Measurements from ENCODE around the gene NLK.

Gene NLK

GRCh38 chr17:28225271-28225670 is 182.8 kb downstream of the NLK start:
- peak overlapping the region; percentile 45 for H3K27ac ChIP-seq (replicated peaks; ENCODE audit: low read length)
- peak overlapping the region; percentile 42 for H3K18ac ChIP-seq (ENCODE audit: low read length)
- H3K4me1 ChIP-seq (ENCODE audit: control insufficient read depth in 2 of 2, insufficient read depth in 1 of 2, low read depth in 1 of 2, low read length in 2 of 2), result peaks cover 11 to 15% of the 10 kb centered on the region in 2 donors
- no CpG with 5 or more reads among the region's 3 CpGs for WGBS, 2 donors (ENCODE audit: extremely low coverage in 2 of 2, insufficient read length in 2 of 2, insufficient replicate concordance in 1 of 2)
- H4K91ac ChIP-seq (ENCODE audit: low read depth, low read length, poor library complexity), result no peak overlapping the region
- no peak overlapping the region for H2BK15ac ChIP-seq (ENCODE audit: low read length)
- H4K8ac ChIP-seq (ENCODE audit: low read depth, low read length), result no peak overlapping the region
- H2BK120ac ChIP-seq (ENCODE audit: low read depth, low read length), result no peak overlapping the region
- H3K27me3 ChIP-seq (ENCODE audit: control insufficient read depth in 3 of 3, insufficient read depth in 3 of 3, low read depth in 1 of 3, low read length in 3 of 3), result peaks cover 0 to 24% (median 0%) of the 10 kb centered on the region in 3 experiments
- no peak overlapping the region for H2BK12ac ChIP-seq (ENCODE audit: low read length)
- H3K4me2 ChIP-seq (ENCODE audit: insufficient read depth, low read length, poor library complexity, severe bottlenecking), result no peak overlapping the region
- H2BK5ac ChIP-seq (ENCODE audit: low read length), result no peak overlapping the region
- DNase-seq (ENCODE audit: low spot score), result no peak
- H3K4ac ChIP-seq (ENCODE audit: low read length), result no peak overlapping the region
- no peak overlapping the region for H3K23ac ChIP-seq (ENCODE audit: low read depth, low read length, poor library complexity)
- H2AK5ac ChIP-seq (ENCODE audit: low read depth, low read length), result no peak overlapping the region
- H3K4me3 ChIP-seq (ENCODE audit: low read length in 2 of 2), result no peak overlapping the region
- H3K9me3 ChIP-seq (replicated peaks in 1 of 2; ENCODE audit: control insufficient read depth in 2 of 2, insufficient read depth in 1 of 2, low read depth in 1 of 2, low read length in 2 of 2), result peaks cover 0 to 6% of the 10 kb centered on the region in 2 donors
- H3K9ac ChIP-seq (ENCODE audit: low read depth, low read length, poor library complexity), result no peak overlapping the region
- H3K36me3 ChIP-seq (replicated peaks in 1 of 2; ENCODE audit: control insufficient read depth in 2 of 2, insufficient read depth in 2 of 2, low read length in 2 of 2), result no peaks in the 10 kb centered on the region
- no peaks in the 10 kb centered on the region for H3K79me1 ChIP-seq (ENCODE audit: low read depth, low read length)
- H3K14ac ChIP-seq (ENCODE audit: low read length), result peak overlapping the region; percentile 31
- no peak overlapping the region for H2AFZ ChIP-seq (ENCODE audit: low read length)

DNA sequence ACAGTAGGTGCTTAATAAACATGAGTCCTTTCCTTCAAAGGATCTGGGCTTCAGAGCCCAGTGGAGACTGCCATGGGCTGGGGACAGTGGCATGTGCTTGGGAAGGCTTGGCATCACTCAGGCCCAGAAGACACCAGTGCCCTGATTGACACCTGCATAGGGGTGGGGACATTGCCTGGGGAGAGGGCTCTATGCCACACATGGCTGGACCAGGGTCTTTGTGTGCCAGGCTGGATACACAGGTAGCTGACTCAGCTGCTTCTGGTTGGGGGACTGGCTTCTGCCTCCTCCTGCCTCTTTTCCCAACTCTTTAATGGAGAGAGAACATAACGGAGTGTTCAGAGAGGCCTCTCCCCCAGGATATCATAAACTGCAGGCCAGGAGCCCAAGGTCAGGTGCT is 183.4 kb downstream of the NLK start:
- H3K18ac ChIP-seq (ENCODE audit: low read length), result no peak overlapping the region
- no peak overlapping the region for H2BK12ac ChIP-seq (ENCODE audit: low read length)
- no peak overlapping the region for H2AK5ac ChIP-seq (ENCODE audit: low read depth, low read length)
- H4K8ac ChIP-seq (ENCODE audit: low read depth, low read length), result no peak overlapping the region
- no peaks in the 10 kb centered on the region for H3K36me3 ChIP-seq (replicated peaks in 1 of 2; ENCODE audit: control insufficient read depth in 2 of 2, insufficient read depth in 2 of 2, low read length in 2 of 2)
- H3K4me2 ChIP-seq (ENCODE audit: insufficient read depth, low read length, poor library complexity, severe bottlenecking), result no peak overlapping the region
- peaks cover 0 to 6% of the 10 kb centered on the region in 2 donors for H3K9me3 ChIP-seq (replicated peaks in 1 of 2; ENCODE audit: control insufficient read depth in 2 of 2, insufficient read depth in 1 of 2, low read depth in 1 of 2, low read length in 2 of 2)
- H3K4me1 ChIP-seq (ENCODE audit: control insufficient read depth in 2 of 2, insufficient read depth in 1 of 2, low read depth in 1 of 2, low read length in 2 of 2), result peaks cover 11 to 15% of the 10 kb centered on the region in 2 donors
- peaks cover 0 to 26% (median 0%) of the 10 kb centered on the region in 3 experiments for H3K27me3 ChIP-seq (ENCODE audit: control insufficient read depth in 3 of 3, insufficient read depth in 3 of 3, low read depth in 1 of 3, low read length in 3 of 3)
- no peak overlapping the region for H3K4me3 ChIP-seq (ENCODE audit: low read length in 2 of 2)
- no peak overlapping the region for H3K4ac ChIP-seq (ENCODE audit: low read length)
- no peak overlapping the region for H3K23ac ChIP-seq (ENCODE audit: low read depth, low read length, poor library complexity)
- H3K79me1 ChIP-seq (ENCODE audit: low read depth, low read length), result no peaks in the 10 kb centered on the region
- no peak overlapping the region for H3K27ac ChIP-seq (replicated peaks; ENCODE audit: low read length)
- H2BK15ac ChIP-seq (ENCODE audit: low read length), result no peak overlapping the region
- H2BK5ac ChIP-seq (ENCODE audit: low read length), result no peak overlapping the region
- H3K9ac ChIP-seq (ENCODE audit: low read depth, low read length, poor library complexity), result no peak overlapping the region
- no peak overlapping the region for H3K14ac ChIP-seq (ENCODE audit: low read length)
- no CpG with 5 or more reads among the region's 1 CpG for WGBS, 2 donors (ENCODE audit: extremely low coverage in 2 of 2, insufficient read length in 2 of 2, insufficient replicate concordance in 1 of 2)
- H2BK120ac ChIP-seq (ENCODE audit: low read depth, low read length), result no peak overlapping the region
- H2AFZ ChIP-seq (ENCODE audit: low read length), result no peak overlapping the region
- H4K91ac ChIP-seq (ENCODE audit: low read depth, low read length, poor library complexity), result no peak overlapping the region
- no peak for DNase-seq (ENCODE audit: low spot score)

DNA sequence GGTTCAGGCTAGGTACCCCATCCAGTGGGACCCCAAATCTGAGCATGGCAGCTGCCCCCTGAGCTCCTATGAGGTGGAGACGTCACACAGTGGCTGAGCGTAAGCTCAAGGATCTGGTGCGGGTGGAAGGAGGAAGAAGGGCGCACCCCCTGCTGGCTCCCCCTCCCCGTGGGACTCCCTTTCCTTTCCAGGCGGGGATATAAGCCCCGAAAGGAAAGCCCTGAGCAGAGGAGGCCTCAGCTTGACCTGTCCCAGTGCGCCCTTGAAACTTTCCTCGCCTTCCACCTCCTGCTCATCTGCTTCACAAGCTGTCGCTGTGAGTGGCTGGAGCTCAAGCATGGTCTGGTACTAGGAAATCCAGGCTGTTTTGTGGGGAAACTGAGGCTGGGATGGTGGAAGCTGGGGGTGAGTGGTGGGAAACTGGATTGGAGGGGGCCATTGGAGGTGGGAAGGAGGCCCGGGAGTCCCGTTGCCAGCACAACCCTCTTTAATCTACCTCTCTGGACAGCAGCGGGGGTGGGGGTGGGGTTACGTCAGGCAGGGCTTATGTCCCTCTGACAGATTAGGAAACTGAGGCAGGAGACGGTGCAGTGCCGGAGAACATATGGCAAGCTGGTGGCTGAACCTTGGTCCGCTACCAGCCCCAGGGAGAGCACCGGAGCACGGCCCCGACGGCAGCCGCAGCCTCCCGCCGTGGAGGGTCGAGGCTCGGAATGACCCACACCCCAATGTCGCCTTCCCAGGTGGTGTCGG is 184.3 kb downstream of the NLK start:
- H3K27ac ChIP-seq (replicated peaks; ENCODE audit: low read length), result peak overlapping the region; percentile 46
- H3K4me2 ChIP-seq (ENCODE audit: insufficient read depth, low read length, poor library complexity, severe bottlenecking), result peak overlapping the region; percentile 92
- H3K36me3 ChIP-seq (replicated peaks in 1 of 2; ENCODE audit: control insufficient read depth in 2 of 2, insufficient read depth in 2 of 2, low read length in 2 of 2), result no peaks in the 10 kb centered on the region
- peak overlapping the region; percentile 96 for H3K23ac ChIP-seq (ENCODE audit: low read depth, low read length, poor library complexity)
- peak overlapping the region; percentile 67 for H3K14ac ChIP-seq (ENCODE audit: low read length)
- peak overlapping the region; percentile 84 for H2AFZ ChIP-seq (ENCODE audit: low read length)
- H2BK5ac ChIP-seq (ENCODE audit: low read length), result peak overlapping the region; percentile 84
- no peak overlapping the region for H2BK120ac ChIP-seq (ENCODE audit: low read depth, low read length)
- peaks cover 0 to 6% of the 10 kb centered on the region in 2 donors for H3K9me3 ChIP-seq (replicated peaks in 1 of 2; ENCODE audit: control insufficient read depth in 2 of 2, insufficient read depth in 1 of 2, low read depth in 1 of 2, low read length in 2 of 2)
- peaks cover 11 to 15% of the 10 kb centered on the region in 2 donors for H3K4me1 ChIP-seq (ENCODE audit: control insufficient read depth in 2 of 2, insufficient read depth in 1 of 2, low read depth in 1 of 2, low read length in 2 of 2)
- peak overlapping the region; percentile 99 for H3K18ac ChIP-seq (ENCODE audit: low read length)
- no peaks in the 10 kb centered on the region for H3K79me1 ChIP-seq (ENCODE audit: low read depth, low read length)
- H2BK15ac ChIP-seq (ENCODE audit: low read length), result peak overlapping the region; percentile 97
- WGBS, 2 donors (ENCODE audit: extremely low coverage in 2 of 2, insufficient read length in 2 of 2, insufficient replicate concordance in 1 of 2), result no CpG with 5 or more reads among the region's 28 CpGs
- peak overlapping the region; percentile 98 for H2BK12ac ChIP-seq (ENCODE audit: low read length)
- H2AK5ac ChIP-seq (ENCODE audit: low read depth, low read length), result peak overlapping the region; percentile 16
- peaks cover 0 to 26% (median 0%) of the 10 kb centered on the region in 3 experiments for H3K27me3 ChIP-seq (ENCODE audit: control insufficient read depth in 3 of 3, insufficient read depth in 3 of 3, low read depth in 1 of 3, low read length in 3 of 3)
- peak overlapping the region; percentile 51 to 87 for H3K4me3 ChIP-seq (ENCODE audit: low read length in 2 of 2)
- peak overlapping the region; percentile 93 for H3K9ac ChIP-seq (ENCODE audit: low read depth, low read length, poor library complexity)
- peak overlapping the region; percentile 97 for H3K4ac ChIP-seq (ENCODE audit: low read length)
- H4K91ac ChIP-seq (ENCODE audit: low read depth, low read length, poor library complexity), result peak overlapping the region; percentile 97
- H4K8ac ChIP-seq (ENCODE audit: low read depth, low read length), result peak overlapping the region; percentile 76
- DNase-seq (ENCODE audit: low spot score), result no peak

DNA sequence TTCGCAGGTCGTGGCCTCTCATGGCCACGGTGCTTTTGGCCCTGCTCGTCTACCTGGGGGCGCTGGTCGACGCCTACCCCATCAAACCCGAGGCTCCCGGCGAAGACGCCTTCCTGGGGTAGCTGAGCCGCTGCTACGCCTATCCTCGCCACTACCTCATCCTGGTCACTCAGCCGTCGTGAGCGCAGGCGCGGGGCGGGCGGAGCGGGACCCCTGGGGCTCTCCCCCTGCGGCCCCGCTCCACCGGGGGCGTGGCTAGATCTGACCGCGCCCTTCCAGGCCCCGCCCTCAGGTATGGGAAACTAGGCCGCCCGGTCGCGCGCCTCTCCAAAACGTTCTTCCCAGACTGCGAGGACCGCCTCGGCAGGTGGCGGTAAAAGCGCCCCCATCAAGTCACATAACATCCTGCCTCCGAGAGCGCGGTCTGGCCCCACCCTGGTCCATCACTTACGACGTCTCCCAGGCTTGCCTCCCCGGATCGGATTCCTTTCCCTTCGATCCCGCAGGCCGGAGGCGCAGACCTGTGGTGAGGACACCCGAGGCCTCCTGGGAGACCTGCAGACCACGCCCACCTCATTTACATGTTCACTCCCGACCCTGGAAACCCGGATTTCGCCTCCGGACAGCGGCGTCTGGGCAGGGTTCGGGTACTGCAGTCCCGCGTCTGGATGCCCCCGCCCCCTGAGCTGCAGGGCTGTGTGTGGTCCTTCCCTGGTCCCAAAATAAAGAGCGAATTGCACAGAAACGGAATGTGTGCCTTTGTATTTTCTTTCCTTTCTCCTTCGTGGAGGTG is 185.0 kb downstream of the NLK start:
- Histone ChIP-seq H2BK15ac (ENCODE audit: low read length) (peak overlapping the region; percentile 97), H3K23ac (ENCODE audit: low read depth, low read length, poor library complexity) (peak overlapping the region; percentile 96), H2BK12ac (ENCODE audit: low read length) (peak overlapping the region; percentile 98), H3K4me1 (ENCODE audit: control insufficient read depth in 2 of 2, insufficient read depth in 1 of 2, low read depth in 1 of 2, low read length in 2 of 2) (peaks cover 11 to 15% of the 10 kb centered on the region in 2 donors), H3K14ac (ENCODE audit: low read length) (peak overlapping the region; percentile 67), H3K79me1 (ENCODE audit: low read depth, low read length) (no peaks in the 10 kb centered on the region), H3K4me2 (ENCODE audit: insufficient read depth, low read length, poor library complexity, severe bottlenecking) (peak overlapping the region; percentile 92), H3K4me3 (ENCODE audit: low read length in 2 of 2) (peak overlapping the region; percentile 51 to 87), H4K91ac (ENCODE audit: low read depth, low read length, poor library complexity) (peak overlapping the region; percentile 97), H3K9ac (ENCODE audit: low read depth, low read length, poor library complexity) (peak overlapping the region; percentile 93), H3K36me3 (replicated peaks in 1 of 2; ENCODE audit: control insufficient read depth in 2 of 2, insufficient read depth in 2 of 2, low read length in 2 of 2) (no peaks in the 10 kb centered on the region), H3K4ac (ENCODE audit: low read length) (peak overlapping the region; percentile 97), H3K27me3 (ENCODE audit: control insufficient read depth in 3 of 3, insufficient read depth in 3 of 3, low read depth in 1 of 3, low read length in 3 of 3) (peaks cover 0 to 29% (median 0%) of the 10 kb centered on the region in 3 experiments), H3K27ac (replicated peaks; ENCODE audit: low read length) (peak overlapping the region; percentile 92), H2BK5ac (ENCODE audit: low read length) (peak overlapping the region; percentile 84), H3K18ac (ENCODE audit: low read length) (peak overlapping the region; percentile 99), H2AK5ac (ENCODE audit: low read depth, low read length) (peak overlapping the region; percentile 16), H2AFZ (ENCODE audit: low read length) (peak overlapping the region; percentile 84), H4K8ac (ENCODE audit: low read depth, low read length) (peak overlapping the region; percentile 82), H2BK120ac (ENCODE audit: low read depth, low read length) (no peak overlapping the region), H3K9me3 (replicated peaks in 1 of 2; ENCODE audit: control insufficient read depth in 2 of 2, insufficient read depth in 1 of 2, low read depth in 1 of 2, low read length in 2 of 2) (peaks cover 0 to 3% of the 10 kb centered on the region in 2 donors)
- peak; percentile 92 for DNase-seq (ENCODE audit: low spot score)
- WGBS, 2 donors (ENCODE audit: extremely low coverage in 2 of 2, insufficient read length in 2 of 2, insufficient replicate concordance in 1 of 2), result no CpG with 5 or more reads among the region's 66 CpGs
